WTC11 (cell line): Measurements from ENCODE around the gene ALDOA.

ENCODE experiments used
- ATF2 ChIP-seq: sonication (generic); formaldehyde crosslinking; IDR thresholded peaks from 2 replicates; pipeline ENCODE4 v1.8.1; 2022; ENCODE audit warnings: low read depth, missing genetic modification reagents, borderline replicate concordance
- CTCF ChIP-seq: fragments of 200-600 bp; IDR thresholded peaks from 2 replicates; pipeline ENCODE4 v1.8.0; 2022; ENCODE audit warnings: antibody characterized with exemption
- ZNF423 ChIP-seq: fragments of 250-450 bp; sonication (Bioruptor Pico); IDR thresholded peaks from 2 replicates; pipeline ENCODE4 v2.1.2; 2022; ENCODE audit warnings: mild to moderate bottlenecking, moderate library complexity

GRCh38 chr16:30112197-30113030 lies 46.9 kb downstream of the ALDOA start:
- TF ChIP-seq ATF2 (CRISPR knock-in tag) = no peak
- no peak for TF ChIP-seq ZNF423
- TF ChIP-seq CTCF = peak; percentile 90
